Breast epithelium (tissue), 4 donors: ENCODE data around the gene KANSL2. TPM values are rescaled to one million over a fixed set of nuclear protein-coding genes. Genes with fewer than 3 reads are reported as not detected.

ENCODE experiments used
- DNase-seq, 2 donors: peaks; one replicate each; pipeline ENCODE4 v3.0.0-alpha.2; 2019; ENCODE audit warnings: low spot score in 2 of 2
- H3K27ac ChIP-seq, 2 donors: fragments of 200-600 bp; sonication (generic) in 1 of 2; one replicate each; pipeline ENCODE4 v1.5.1; 2016 to 2019; ENCODE audit warnings: mild to moderate bottlenecking in 1 of 2
- H3K27me3 ChIP-seq, 2 donors: fragments of 200-600 bp; sonication (generic) in 1 of 2; one replicate each; pipeline versions ENCODE4 v1.5.1 to v1.6.0; 2017 to 2019; ENCODE audit warnings: control low read depth in 1 of 2, mild to moderate bottlenecking in 1 of 2
- H3K36me3 ChIP-seq: fragments of 200-600 bp; one replicate; pipeline ENCODE4 v1.5.1; 2019
- H3K4me1 ChIP-seq, 2 donors: fragments of 200-600 bp; sonication (generic); one replicate each; pipeline ENCODE4 v1.5.1; 2016 to 2019; ENCODE audit warnings: control low read depth in 1 of 2
- H3K4me3 ChIP-seq, 3 donors: fragments of 200-600 bp; sonication (generic); 1 replicate in 2 of 3; 2 replicates in 1 of 3; pipeline ENCODE4 v1.5.1; 2016 to 2019; ENCODE audit warnings: mild to moderate bottlenecking in 3 of 3, moderate library complexity in 2 of 3
- H3K9me3 ChIP-seq, 2 donors: fragments of 200-600 bp; sonication (generic) in 1 of 2; one replicate each; pipeline ENCODE4 v1.5.1; 2016 to 2019; ENCODE audit warnings: control low read depth in 1 of 2
- POLR2A ChIP-seq: fragments of 450-650 bp; IDR thresholded peaks from one replicate; pipeline ENCODE4 v1.6.1; 2016; ENCODE audit warnings: antibody characterized with exemption, mild to moderate bottlenecking, moderate library complexity
- POLR2AphosphoS5 ChIP-seq, 3 donors: sonication (generic); formaldehyde crosslinking; IDR thresholded peaks; one replicate each; pipeline ENCODE4 v1.6.1; 2017; ENCODE audit warnings: antibody characterized with exemption in 3 of 3
- intact Hi-C: fragments of 100-400 bp; cut with DNase I; formaldehyde crosslinking; loops from one replicate; pipeline ENCODE4 v1.15.1; 2023; ENCODE audit warnings: low total_unique reads
- total RNA-seq, 3 donors: library from RNA; depleted of rRNA; stranded (reverse); fragments of >200 nt; gene quantifications; one replicate each; pipeline ENCODE4 v1.1.0, GENCODE V29; 2016
- TF ChIP-seq, protein P1 (sequence below), 3 donors: fragments of 450-650 bp; IDR thresholded peaks; one replicate each; pipeline ENCODE4 v1.5.1; 2016 to 2017; ENCODE audit warnings: antibody characterized with exemption in 3 of 3, mild to moderate bottlenecking in 3 of 3, moderate library complexity in 3 of 3

The KANSL2 gene
- total RNA-seq, 3 donors from 2014 or later = 48.0 to 113 (median 76.4) TPM

GRCh38 chr12:48690436-48690835 is 8.4 kb upstream of the KANSL2 start:
- Histone ChIP-seq H3K4me3 (no peak overlapping the region), H3K36me3 (peaks cover 18% of the 10 kb centered on the region), H3K27me3 (no peaks in the 10 kb centered on the region), H3K27ac (no peak overlapping the region), H3K4me1 (no peaks in the 10 kb centered on the region), H3K9me3 (no peaks in the 10 kb centered on the region)
- intact Hi-C loops = no loop called here
- TF ChIP-seq POLR2AphosphoS5 (IDR thresholded peaks at IDR 0.05) (no peak), POLR2A (no peak)
- TF ChIP-seq, protein P1, sequence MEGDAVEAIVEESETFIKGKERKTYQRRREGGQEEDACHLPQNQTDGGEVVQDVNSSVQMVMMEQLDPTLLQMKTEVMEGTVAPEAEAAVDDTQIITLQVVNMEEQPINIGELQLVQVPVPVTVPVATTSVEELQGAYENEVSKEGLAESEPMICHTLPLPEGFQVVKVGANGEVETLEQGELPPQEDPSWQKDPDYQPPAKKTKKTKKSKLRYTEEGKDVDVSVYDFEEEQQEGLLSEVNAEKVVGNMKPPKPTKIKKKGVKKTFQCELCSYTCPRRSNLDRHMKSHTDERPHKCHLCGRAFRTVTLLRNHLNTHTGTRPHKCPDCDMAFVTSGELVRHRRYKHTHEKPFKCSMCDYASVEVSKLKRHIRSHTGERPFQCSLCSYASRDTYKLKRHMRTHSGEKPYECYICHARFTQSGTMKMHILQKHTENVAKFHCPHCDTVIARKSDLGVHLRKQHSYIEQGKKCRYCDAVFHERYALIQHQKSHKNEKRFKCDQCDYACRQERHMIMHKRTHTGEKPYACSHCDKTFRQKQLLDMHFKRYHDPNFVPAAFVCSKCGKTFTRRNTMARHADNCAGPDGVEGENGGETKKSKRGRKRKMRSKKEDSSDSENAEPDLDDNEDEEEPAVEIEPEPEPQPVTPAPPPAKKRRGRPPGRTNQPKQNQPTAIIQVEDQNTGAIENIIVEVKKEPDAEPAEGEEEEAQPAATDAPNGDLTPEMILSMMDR (IDR thresholded peaks at IDR 0.05) = no peak
- DNase-seq = no peak

DNA sequence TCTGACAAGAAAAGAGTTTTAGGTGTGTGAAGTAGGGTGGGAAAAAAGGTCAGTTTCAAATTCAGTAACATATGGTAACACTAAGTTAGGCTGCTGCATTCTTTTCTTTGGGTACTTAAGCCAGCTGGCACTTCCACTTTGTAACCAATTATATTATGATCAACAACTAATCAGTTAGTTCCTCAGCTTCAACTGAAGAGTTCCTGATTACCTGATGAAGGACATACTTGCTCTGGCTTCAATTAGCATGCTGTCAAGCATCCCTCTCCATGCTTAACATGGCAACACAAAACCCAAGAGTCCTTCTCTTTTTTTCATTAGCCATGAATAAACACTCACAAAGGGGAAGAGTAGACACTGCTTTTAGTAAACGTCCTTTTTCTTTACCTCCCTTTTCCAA is 6.8 kb upstream of the KANSL2 start:
- H3K9me3 ChIP-seq = no peaks in the 10 kb centered on the region
- no peaks in the 10 kb centered on the region for H3K4me1 ChIP-seq
- no peaks in the 10 kb centered on the region for H3K27me3 ChIP-seq
- H3K27ac ChIP-seq = no peak overlapping the region
- intact Hi-C loops = no loop called here
- peaks cover 16% of the 10 kb centered on the region for H3K36me3 ChIP-seq
- TF ChIP-seq POLR2AphosphoS5 (IDR thresholded peaks at IDR 0.05) (no peak), POLR2A (no peak)
- TF ChIP-seq, protein P1 (IDR thresholded peaks at IDR 0.05) = no peak
- DNase-seq = no peak
- H3K4me3 ChIP-seq = no peak overlapping the region

DNA sequence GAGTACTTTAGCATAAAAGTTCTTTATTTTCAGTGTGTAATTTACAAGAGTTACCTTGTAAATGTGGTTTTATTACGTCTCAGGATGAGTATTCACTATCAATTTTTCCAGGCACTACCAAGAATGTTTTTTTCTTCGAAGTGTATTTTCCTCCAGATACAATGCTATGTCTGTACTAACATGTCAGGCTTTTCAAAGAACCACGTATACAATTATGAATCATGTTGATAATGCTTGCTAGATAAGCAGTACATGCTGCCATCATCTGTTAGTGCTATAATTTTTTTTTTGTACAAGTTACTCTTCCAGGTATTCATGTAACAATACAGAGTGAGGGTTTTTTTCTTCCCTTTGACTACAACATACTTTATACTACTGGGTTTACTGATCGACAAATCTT is 5.6 kb upstream of the KANSL2 start:
- Histone ChIP-seq H3K9me3 (no peaks in the 10 kb centered on the region), H3K4me1 (no peaks in the 10 kb centered on the region), H3K4me3 (no peak overlapping the region), H3K27ac (no peak overlapping the region), H3K36me3 (peaks cover 3% of the 10 kb centered on the region), H3K27me3 (no peaks in the 10 kb centered on the region)
- TF ChIP-seq POLR2AphosphoS5 (IDR thresholded peaks at IDR 0.05) (no peak), POLR2A (no peak)
- TF ChIP-seq, protein P1 (IDR thresholded peaks at IDR 0.05) = no peak
- intact Hi-C loops = no loop called here
- DNase-seq = no peak

DNA sequence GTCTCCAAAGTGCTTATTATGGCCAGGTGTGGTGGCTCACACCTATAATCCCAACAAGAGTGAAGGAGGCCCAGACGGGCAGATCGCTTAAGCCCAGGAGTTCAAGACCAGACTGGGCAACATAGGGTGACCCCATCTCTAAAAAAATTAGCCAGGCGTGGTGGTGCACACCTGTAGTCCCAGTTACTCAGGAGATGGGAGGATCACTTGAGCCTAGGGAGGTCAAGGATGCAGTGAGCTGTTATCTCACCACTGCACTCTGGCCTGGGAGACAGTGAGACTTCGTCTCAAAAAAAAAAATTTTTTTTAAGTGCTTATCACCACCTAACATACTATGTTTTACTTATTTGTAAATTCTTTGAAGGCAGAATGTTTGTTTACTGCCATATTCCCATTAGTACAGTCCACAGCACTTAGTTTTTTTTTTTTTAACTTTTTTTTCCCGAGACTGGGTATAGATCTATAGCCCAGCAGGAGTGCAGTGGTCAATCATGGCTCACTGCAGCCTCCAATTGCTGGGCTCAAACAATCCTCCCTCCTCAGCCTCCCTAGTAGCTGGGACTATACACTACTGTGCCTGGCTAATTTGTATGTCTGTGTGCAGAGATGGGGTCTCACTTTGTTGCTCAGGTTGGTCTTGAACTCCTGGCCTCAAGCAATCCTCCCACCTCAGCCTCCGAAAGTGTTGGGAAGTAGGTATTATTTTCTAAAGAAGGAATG is 4.7 kb upstream of the KANSL2 start:
- Histone ChIP-seq H3K27ac (no peak overlapping the region), H3K36me3 (no peaks in the 10 kb centered on the region), H3K9me3 (no peaks in the 10 kb centered on the region), H3K27me3 (no peaks in the 10 kb centered on the region), H3K4me1 (no peaks in the 10 kb centered on the region), H3K4me3 (no peak overlapping the region)
- intact Hi-C loops = no loop called here
- TF ChIP-seq POLR2AphosphoS5 (IDR thresholded peaks at IDR 0.05) (no peak), POLR2A (no peak)
- TF ChIP-seq, protein P1 (IDR thresholded peaks at IDR 0.05) = no peak
- no peak for DNase-seq

- Histone ChIP-seq H3K36me3 (no peaks in the 10 kb centered on the region), H3K9me3 (no peaks in the 10 kb centered on the region), H3K27me3 (no peaks in the 10 kb centered on the region), H3K4me3 (no peak overlapping the region), H3K27ac (no peak overlapping the region), H3K4me1 (no peaks in the 10 kb centered on the region)
- intact Hi-C loops = no loop called here
- TF ChIP-seq, protein P1 (IDR thresholded peaks at IDR 0.05) = no peak
- no peak for TF ChIP-seq POLR2A
- no peak for TF ChIP-seq POLR2AphosphoS5 (IDR thresholded peaks at IDR 0.05)
- no peak for DNase-seq
These were observed 4.1 kb upstream of the KANSL2 start for GRCh38 chr12:48686037-48686595.
